GM18498 (cell line): ENCODE data around the gene HECTD2.

Source experiments
- ATAC-seq: cut with Tn5 transposase; IDR thresholded peaks from one replicate; pipeline ENCODE4 v1.9.1; 2021; ENCODE audit warnings: mild to moderate bottlenecking, moderate library complexity; ENCODE audit not compliant: unreplicated experiment

Gene HECTD2

GRCh38 chr10:91465261-91465660 lies 55.1 kb downstream of the HECTD2 start:
- ATAC-seq, result no peak

- ATAC-seq, result no peak
Measured at GRCh38 chr10:91467114-91467513, 57.0 kb downstream of the HECTD2 start.

- ATAC-seq, result no peak
Measured at GRCh38 chr10:91471602-91472001, 61.5 kb downstream of the HECTD2 start.

- no peak for ATAC-seq
Measured at GRCh38 chr10:91472911-91473310, 62.8 kb downstream of the HECTD2 start.

- no peak for ATAC-seq
Measured at GRCh38 chr10:91474009-91474408, 63.9 kb downstream of the HECTD2 start.

GRCh38 chr10:91477236-91477635 lies 67.1 kb downstream of the HECTD2 start:
- no peak for ATAC-seq

GRCh38 chr10:91479583-91479982 lies 69.4 kb downstream of the HECTD2 start:
- ATAC-seq, result no peak

- no peak for ATAC-seq
Measured at GRCh38 chr10:91487911-91488582, 77.9 kb downstream of the HECTD2 start.

GRCh38 chr10:91493313-91493712 lies 83.2 kb downstream of the HECTD2 start:
- ATAC-seq, result no peak

GRCh38 chr10:91495402-91495801 lies 85.3 kb downstream of the HECTD2 start:
- ATAC-seq, result no peak

GRCh38 chr10:91496016-91496415 lies 85.9 kb downstream of the HECTD2 start:
- ATAC-seq, result no peak

GRCh38 chr10:91511549-91512330 lies 101.6 kb downstream of the HECTD2 start:
- no peak for ATAC-seq

GRCh38 chr10:91512458-91512857 lies 102.3 kb downstream of the HECTD2 start:
- no peak for ATAC-seq

- ATAC-seq, result no peak
Measured at GRCh38 chr10:91513598-91514424, 103.7 kb downstream of the HECTD2 start.

- no peak for ATAC-seq
Measured at GRCh38 chr10:91514787-91515186, 104.6 kb downstream of the HECTD2 start.

GRCh38 chr10:91517394-91517793 lies 107.2 kb downstream of the HECTD2 start:
- no peak for ATAC-seq

- no peak for ATAC-seq
Measured at GRCh38 chr10:91519899-91520514, 109.9 kb downstream of the HECTD2 start.

- ATAC-seq, result no peak
Measured at GRCh38 chr10:91520661-91521060, 110.5 kb downstream of the HECTD2 start.

- no peak for ATAC-seq
Measured at GRCh38 chr10:91521439-91521838, 111.3 kb downstream of the HECTD2 start.

- ATAC-seq, result no peak
Measured at GRCh38 chr10:91525896-91526712, 116.0 kb downstream of the HECTD2 start.
